Panc1 (cell line): ENCODE results near the gene CNR2.

Experiments
- POLR2AphosphoS5 ChIP-seq: IDR thresholded peaks from 2 replicates; pipeline ENCODE4 v1.6.1; 2012; ENCODE audit warnings: mild to moderate bottlenecking, low read depth, low read length, moderate library complexity
- SIN3A ChIP-seq: IDR thresholded peaks from 2 replicates; pipeline ENCODE4 v1.6.1; 2012; ENCODE audit warnings: low read depth, mild to moderate bottlenecking, low read length, moderate library complexity, borderline replicate concordance; ENCODE audit not compliant: insufficient read depth
- TF ChIP-seq, protein P1 (sequence below): fragments of 450-650 bp; IDR thresholded peaks from 2 replicates; pipeline ENCODE4 v1.5.1; 2017; ENCODE audit warnings: mild to moderate bottlenecking
- TF ChIP-seq, protein P2 (sequence below), 2 experiments: IDR thresholded peaks; 2 replicates each; pipeline ENCODE4 v1.6.1; 2011 to 2012; ENCODE audit warnings: low read depth in 2 of 2, control low read depth in 1 of 2, low read length in 1 of 2, mild to moderate bottlenecking in 1 of 2, moderate library complexity in 1 of 2; ENCODE audit not compliant: insufficient read depth in 1 of 2

GRCh38 chr1:23930270-23930669 is 17.1 kb upstream of the CNR2 start:
- TF ChIP-seq, protein P1, sequence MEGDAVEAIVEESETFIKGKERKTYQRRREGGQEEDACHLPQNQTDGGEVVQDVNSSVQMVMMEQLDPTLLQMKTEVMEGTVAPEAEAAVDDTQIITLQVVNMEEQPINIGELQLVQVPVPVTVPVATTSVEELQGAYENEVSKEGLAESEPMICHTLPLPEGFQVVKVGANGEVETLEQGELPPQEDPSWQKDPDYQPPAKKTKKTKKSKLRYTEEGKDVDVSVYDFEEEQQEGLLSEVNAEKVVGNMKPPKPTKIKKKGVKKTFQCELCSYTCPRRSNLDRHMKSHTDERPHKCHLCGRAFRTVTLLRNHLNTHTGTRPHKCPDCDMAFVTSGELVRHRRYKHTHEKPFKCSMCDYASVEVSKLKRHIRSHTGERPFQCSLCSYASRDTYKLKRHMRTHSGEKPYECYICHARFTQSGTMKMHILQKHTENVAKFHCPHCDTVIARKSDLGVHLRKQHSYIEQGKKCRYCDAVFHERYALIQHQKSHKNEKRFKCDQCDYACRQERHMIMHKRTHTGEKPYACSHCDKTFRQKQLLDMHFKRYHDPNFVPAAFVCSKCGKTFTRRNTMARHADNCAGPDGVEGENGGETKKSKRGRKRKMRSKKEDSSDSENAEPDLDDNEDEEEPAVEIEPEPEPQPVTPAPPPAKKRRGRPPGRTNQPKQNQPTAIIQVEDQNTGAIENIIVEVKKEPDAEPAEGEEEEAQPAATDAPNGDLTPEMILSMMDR, result no peak
- TF ChIP-seq SIN3A (no peak), POLR2AphosphoS5 (no peak)
- TF ChIP-seq, protein P2, sequence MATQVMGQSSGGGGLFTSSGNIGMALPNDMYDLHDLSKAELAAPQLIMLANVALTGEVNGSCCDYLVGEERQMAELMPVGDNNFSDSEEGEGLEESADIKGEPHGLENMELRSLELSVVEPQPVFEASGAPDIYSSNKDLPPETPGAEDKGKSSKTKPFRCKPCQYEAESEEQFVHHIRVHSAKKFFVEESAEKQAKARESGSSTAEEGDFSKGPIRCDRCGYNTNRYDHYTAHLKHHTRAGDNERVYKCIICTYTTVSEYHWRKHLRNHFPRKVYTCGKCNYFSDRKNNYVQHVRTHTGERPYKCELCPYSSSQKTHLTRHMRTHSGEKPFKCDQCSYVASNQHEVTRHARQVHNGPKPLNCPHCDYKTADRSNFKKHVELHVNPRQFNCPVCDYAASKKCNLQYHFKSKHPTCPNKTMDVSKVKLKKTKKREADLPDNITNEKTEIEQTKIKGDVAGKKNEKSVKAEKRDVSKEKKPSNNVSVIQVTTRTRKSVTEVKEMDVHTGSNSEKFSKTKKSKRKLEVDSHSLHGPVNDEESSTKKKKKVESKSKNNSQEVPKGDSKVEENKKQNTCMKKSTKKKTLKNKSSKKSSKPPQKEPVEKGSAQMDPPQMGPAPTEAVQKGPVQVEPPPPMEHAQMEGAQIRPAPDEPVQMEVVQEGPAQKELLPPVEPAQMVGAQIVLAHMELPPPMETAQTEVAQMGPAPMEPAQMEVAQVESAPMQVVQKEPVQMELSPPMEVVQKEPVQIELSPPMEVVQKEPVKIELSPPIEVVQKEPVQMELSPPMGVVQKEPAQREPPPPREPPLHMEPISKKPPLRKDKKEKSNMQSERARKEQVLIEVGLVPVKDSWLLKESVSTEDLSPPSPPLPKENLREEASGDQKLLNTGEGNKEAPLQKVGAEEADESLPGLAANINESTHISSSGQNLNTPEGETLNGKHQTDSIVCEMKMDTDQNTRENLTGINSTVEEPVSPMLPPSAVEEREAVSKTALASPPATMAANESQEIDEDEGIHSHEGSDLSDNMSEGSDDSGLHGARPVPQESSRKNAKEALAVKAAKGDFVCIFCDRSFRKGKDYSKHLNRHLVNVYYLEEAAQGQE (IDR thresholded peaks at IDR 0.05; ENCODE audit: insufficient read depth in 1 of 2, low read depth in 2 of 2, low read length in 1 of 2), result no peak
